CD4-positive, alpha-beta T cell treated with Interleukin-12 subunit alpha and Interleukin-12 subunit beta, for 1 hour (primary cell): ENCODE measurements around the gene PNN.
A peak's percentile ranks its signal among the peaks of the same experiment; 100 is the strongest.
"Not testable (repeated sequence)": the region's sequence is repeated elsewhere in the genome, so short reads cannot be mapped to it uniquely, and the experiment has no call there.

ENCODE experiments used
- DNase-seq: peaks from one replicate; pipeline ENCODE4 v3.0.0-alpha.2; 2020

The PNN gene

GRCh38 chr14:39174560-39175444 is at the start of gene PNN:
Gene PNN (plus strand): TSS chr14:39175254. CDS start chr14:39175280, 26 bp downstream.
- DNase-seq: peak; percentile 99

DNA sequence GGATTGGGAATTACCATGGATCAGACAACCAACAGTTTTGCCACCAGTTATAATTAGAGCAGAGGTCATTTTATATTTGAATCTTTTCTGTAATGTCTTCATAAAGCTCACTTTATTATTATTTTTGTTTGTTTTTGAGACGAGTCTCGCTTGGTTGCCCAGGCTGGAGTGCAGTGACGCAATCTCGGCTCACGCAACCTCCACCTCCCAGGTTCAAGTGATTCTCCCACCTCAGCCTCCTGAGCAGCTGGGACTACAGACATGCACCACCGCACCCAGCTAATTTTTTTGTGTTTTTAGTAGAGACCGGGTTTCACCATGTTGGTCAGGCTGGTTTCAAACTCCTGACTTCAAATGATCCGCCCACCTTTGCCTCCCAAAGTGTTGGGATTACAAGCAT is 37.2 kb upstream of the PNN start:
- not testable (repeated sequence) for DNase-seq

DNA sequence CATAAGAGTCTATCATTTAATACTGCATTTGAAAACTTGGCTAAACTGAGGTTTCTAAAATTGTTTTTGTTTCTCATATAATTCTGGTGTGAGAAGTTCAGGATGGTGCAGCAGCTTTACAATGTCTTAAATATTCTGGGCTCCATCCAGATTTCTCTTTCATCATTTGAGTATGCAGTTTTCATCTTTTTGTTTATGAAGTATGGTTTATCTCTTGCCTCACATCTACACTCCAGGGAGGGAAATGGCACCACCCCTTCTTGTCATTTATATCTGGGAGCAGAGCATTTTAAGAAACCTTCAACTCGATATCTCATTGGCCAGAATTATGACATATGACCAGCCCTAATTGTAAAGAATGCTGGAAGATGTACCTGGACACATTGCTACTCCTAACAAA is 36.6 kb upstream of the PNN start:
- no peak for DNase-seq

- DNase-seq: no peak
Measured at GRCh38 chr14:39140170-39140569, 34.9 kb upstream of the PNN start.

DNA sequence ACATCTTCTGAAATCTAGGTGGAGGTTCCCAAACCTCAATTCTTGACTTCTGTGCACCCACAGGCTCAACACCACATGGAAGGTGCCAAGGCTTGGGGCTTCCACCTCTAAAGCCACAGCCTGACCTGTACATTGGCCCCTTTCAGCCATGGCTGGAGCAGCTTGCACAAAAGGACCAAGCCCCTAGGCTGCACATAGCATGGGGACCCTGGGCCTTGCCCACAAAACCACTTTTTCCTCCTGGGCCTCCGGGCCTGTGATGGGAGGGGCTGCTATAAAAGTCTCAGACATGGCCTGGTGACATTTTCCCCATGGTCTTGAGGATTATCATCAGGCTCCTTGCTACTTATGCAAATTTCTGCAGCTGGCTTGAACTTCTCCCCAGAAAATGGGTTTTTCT is 33.4 kb upstream of the PNN start:
- not testable (repeated sequence) for DNase-seq

GRCh38 chr14:39143226-39143625 is 31.8 kb upstream of the PNN start:
- not testable (repeated sequence) for DNase-seq

GRCh38 chr14:39145266-39145966 is 29.6 kb upstream of the PNN start:
- no peak for DNase-seq

DNA sequence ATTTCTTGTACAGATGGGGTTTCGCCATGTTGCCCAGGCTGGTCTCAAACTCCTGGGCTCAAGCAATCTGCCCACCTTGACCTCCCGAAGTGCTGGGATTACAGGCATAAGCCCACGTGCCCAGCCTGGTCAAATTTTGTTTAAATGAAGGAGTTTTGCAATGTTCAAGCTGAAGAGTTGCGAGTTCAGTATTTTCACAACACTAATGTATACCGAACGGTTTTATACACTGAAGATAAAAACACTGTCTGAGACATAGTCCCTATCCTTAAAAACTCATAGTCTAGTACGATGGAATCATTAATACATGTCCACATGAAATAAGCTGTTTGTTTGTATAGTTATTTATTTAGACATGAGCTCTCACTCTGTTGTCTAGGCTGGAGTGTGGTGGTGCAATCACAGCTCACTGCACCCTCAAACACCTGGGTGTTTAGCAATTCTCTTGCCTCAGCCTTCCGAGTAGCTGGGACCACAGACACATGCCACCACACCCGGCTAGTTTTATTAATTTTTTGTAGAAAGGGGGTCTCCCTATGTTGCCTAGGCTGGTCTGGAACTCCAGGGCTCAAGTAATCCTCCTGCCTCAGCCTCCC is 20.4 kb upstream of the PNN start:
- no peak for DNase-seq

- no peak for DNase-seq
Measured at GRCh38 chr14:39157491-39157890, 17.6 kb upstream of the PNN start.

GRCh38 chr14:39158222-39158858 is 16.7 kb upstream of the PNN start:
- DNase-seq: no peak

GRCh38 chr14:39160494-39160893 is 14.6 kb upstream of the PNN start:
- no peak for DNase-seq

GRCh38 chr14:39167797-39168320 is 7.2 kb upstream of the PNN start:
- DNase-seq: not testable (repeated sequence)

- no peak for DNase-seq
Measured at GRCh38 chr14:39168591-39168990, 6.5 kb upstream of the PNN start.

GRCh38 chr14:39169541-39169900 is 5.5 kb upstream of the PNN start:
- no peak for DNase-seq

GRCh38 chr14:39173198-39173597 is 1.9 kb upstream of the PNN start:
- no peak for DNase-seq

DNA sequence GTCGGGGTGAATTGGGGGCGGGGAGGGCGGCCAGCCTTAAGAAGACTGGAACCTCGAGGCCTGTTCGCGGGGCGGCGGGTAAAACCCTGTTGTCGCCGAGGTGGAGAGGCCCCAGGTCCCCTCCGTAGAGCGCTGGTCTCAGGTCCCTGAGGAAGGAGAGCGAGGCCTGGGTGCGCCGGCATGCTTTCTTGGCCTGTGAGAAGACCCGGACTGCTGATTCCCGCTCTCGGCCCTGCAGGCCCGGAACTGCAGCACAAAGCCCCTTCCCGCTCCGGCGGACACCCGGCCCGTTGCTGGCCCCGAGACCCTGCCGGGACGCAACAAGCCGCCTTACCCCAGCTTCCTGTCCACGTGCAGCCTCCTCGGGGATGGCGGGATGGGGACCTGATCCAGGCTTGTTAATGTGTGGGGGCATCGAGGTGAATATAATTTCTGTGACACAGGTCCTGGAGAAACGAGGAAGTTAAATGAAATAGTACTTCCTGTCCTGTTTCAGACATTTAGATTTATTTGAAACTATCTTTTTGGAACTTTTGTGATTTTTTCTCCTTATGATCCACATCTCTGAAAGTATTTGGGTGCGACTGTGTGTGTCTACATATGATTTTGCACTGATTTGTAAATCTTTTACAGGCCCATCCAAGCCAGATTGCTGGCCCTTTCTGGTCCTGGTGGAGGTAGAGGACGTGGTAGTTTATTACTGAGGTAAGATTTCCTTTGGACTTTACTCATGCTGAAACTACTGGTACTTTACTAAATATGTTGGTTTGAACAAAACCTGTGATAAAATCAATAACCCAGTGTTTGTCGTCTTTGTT is 600 bp downstream of the PNN start:
- DNase-seq: no peak

DNA sequence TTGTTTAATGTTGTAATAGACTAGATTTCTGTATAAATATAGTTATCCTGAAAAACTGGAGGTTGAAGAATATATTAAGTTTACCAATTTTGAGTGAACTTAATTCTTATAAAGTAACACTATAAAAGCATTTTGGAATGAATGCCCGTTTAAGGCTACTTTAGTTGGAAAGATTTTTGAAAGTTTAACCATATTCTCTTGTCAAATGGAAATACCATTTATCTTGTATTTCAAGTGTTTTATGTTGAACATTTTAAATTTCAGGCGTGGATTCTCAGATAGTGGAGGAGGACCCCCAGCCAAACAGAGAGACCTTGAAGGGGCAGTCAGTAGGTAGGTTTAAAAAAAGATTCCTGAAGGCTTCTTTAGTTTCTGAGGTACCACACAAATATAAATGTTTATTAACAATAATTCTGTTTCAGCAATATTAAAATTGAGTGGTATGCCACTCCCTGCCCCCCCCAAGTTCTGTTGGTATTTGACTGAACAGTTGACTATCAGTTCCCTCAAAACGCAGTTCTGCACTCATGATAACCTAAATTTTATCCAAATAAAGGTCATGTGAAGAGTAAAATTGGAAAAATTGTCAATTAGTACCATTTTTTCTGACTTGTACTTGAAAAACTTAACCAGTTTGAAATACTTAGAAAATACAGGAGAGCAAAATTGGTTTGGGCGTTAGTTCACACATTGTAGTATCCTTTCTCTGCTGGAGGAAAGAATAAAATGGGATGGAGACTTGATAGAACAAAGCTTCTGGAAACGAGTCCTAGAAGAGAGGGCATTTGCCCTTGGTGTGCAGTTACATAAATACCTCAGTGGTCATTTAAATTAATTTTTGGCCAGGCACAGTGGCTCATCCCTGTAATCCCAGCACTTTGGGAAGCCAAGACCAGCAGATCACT is 1.5 kb downstream of the PNN start:
- no peak for DNase-seq

GRCh38 chr14:39177168-39177545 is 2.1 kb downstream of the PNN start:
- no peak for DNase-seq

DNA sequence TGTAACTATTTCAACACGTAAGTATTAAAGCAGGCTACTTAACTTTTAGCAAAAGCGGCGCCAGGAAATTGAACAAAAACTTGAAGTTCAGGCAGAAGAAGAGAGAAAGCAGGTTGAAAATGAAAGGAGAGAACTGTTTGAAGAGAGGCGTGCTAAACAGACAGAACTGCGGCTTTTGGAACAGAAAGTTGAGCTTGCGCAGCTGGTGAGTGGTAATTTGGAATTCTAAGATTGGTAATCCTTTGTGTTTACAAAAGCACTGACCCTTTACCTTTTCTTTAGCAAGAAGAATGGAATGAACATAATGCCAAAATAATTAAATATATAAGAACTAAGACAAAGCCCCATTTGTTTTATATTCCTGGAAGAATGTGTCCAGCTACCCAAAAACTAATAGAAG is 4.0 kb downstream of the PNN start:
- DNase-seq: no peak

GRCh38 chr14:39180553-39180952 is 5.5 kb downstream of the PNN start:
- no peak for DNase-seq

DNA sequence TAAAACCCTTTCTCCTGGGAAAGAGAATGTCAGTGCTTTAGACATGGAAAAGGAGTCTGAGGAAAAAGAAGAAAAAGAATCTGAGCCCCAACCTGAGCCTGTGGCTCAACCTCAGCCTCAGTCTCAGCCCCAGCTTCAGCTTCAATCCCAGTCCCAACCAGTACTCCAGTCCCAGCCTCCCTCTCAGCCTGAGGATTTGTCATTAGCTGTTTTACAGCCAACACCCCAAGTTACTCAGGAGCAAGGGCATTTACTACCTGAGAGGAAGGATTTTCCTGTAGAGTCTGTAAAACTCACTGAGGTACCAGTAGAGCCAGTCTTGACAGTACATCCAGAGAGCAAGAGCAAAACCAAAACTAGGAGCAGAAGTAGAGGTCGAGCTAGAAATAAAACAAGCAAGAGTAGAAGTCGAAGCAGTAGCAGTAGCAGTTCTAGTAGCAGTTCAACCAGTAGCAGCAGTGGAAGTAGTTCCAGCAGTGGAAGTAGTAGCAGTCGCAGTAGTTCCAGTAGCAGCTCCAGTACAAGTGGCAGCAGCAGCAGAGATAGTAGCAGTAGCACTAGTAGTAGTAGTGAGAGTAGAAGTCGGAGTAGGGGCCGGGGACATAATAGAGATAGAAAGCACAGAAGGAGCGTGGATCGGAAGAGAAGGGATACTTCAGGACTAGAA is 6.1 kb downstream of the PNN start:
- DNase-seq: no peak
